GM12878 (cell line): ENCODE data around the gene CDKN1B. TPM values are rescaled to one million over a fixed set of nuclear protein-coding genes. Genes with fewer than 3 reads are reported as not detected.
A peak's percentile ranks its signal among the peaks of the same experiment; 100 is the strongest.

Experiments used
- FOS ChIP-seq: IDR thresholded peaks from 3 replicates; pipeline ENCODE4 v1.6.1; 2011; ENCODE audit warnings: borderline replicate concordance; ENCODE audit not compliant: insufficient read length; ENCODE audit errors: extremely low read depth
- RFX5 ChIP-seq: IDR thresholded peaks from 2 replicates; pipeline ENCODE4 v1.6.1; 2011; ENCODE audit warnings: low read depth, low read length, improper control_type of control experiment
- SMAD5 ChIP-seq: IDR thresholded peaks from 2 replicates; pipeline ENCODE4 v1.6.1; 2016; ENCODE audit warnings: antibody characterized with exemption, low read depth
- STAT1 ChIP-seq: fragments of 450-650 bp; conservative IDR thresholded peaks from 2 replicates; pipeline ENCODE4 v1.6.1; 2014; ENCODE audit warnings: antibody characterized with exemption, mild to moderate bottlenecking
- TCF3 ChIP-seq: IDR thresholded peaks from 2 replicates; pipeline ENCODE4 v1.6.1; 2012; ENCODE audit warnings: low read depth, mild to moderate bottlenecking, low read length, borderline replicate concordance; ENCODE audit not compliant: insufficient read depth
- polyA plus RNA-seq, 11 experiments: library from polyadenylated mRNA; depleted of rRNA in 4 of 11; unstranded in 6 of 11; stranded (reverse) in 5 of 11; fragments of >200 nt; fragmentation: Nextera tagmentation in 4 of 11; fragmentation: Illumina TruSeq in 1 of 11; extraction: Ambion mirVana in 4 of 11; extraction: Trizol in 1 of 11; gene quantifications; 1 replicate in 1 of 11; 2 replicates in 10 of 11; pipeline versions ENCODE4 v1.2.1 to v1.2.3, GENCODE V29; 2011 to 2016; ENCODE audit warnings: inconsistent platforms in 2 of 11, missing spikeins in 2 of 11, low read depth in 1 of 11
- total RNA-seq, 4 experiments: library from RNA; depleted of rRNA in 3 of 4; stranded (reverse); fragments of >200 nt in 3 of 4; fragmentation: Illumina TruSeq in 1 of 4; extraction: Trizol in 1 of 4; gene quantifications; 2 replicates each; pipeline versions ENCODE4 v1.2.1 to v1.2.3, GENCODE V29; 2013 to 2021
- TF ChIP-seq, protein P1 (sequence below): fragments of 450-650 bp; conservative IDR thresholded peaks from 2 replicates; pipeline ENCODE4 v1.6.1; 2017; ENCODE audit warnings: mild to moderate bottlenecking, moderate library complexity
- TF ChIP-seq, protein P2 (sequence below): IDR thresholded peaks from 2 replicates; pipeline ENCODE4 v1.6.1; 2012; ENCODE audit warnings: low read depth, low read length, improper control_type of control experiment
- TF ChIP-seq, protein P3 (sequence below): IDR thresholded peaks from 2 replicates; pipeline ENCODE4 v1.6.1; 2011; ENCODE audit warnings: borderline replicate concordance, low read depth, mild to moderate bottlenecking, moderate library complexity, mixed read lengths, low read length; ENCODE audit not compliant: insufficient read depth; ENCODE audit errors: extremely low read length
- TF ChIP-seq, protein P4 (sequence below): fragments of 450-650 bp; IDR thresholded peaks from 2 replicates; pipeline ENCODE4 v1.6.1; 2018; ENCODE audit warnings: mild to moderate bottlenecking, low read depth, moderate library complexity; ENCODE audit not compliant: partially characterized antibody
- TF ChIP-seq, protein P5 (sequence below): IDR thresholded peaks from 2 replicates; pipeline ENCODE4 v1.6.1; 2011; ENCODE audit warnings: low read depth, mild to moderate bottlenecking, low read length, moderate library complexity, borderline replicate concordance; ENCODE audit errors: extremely low read depth

Gene CDKN1B
- total and polyA plus RNA-seq, 10 of the 15 experiments (the other 5 are each of a cell fraction or from before 2014, with no cell fraction given): 4.2 to 39.1 (median 23.1) TPM

DNA sequence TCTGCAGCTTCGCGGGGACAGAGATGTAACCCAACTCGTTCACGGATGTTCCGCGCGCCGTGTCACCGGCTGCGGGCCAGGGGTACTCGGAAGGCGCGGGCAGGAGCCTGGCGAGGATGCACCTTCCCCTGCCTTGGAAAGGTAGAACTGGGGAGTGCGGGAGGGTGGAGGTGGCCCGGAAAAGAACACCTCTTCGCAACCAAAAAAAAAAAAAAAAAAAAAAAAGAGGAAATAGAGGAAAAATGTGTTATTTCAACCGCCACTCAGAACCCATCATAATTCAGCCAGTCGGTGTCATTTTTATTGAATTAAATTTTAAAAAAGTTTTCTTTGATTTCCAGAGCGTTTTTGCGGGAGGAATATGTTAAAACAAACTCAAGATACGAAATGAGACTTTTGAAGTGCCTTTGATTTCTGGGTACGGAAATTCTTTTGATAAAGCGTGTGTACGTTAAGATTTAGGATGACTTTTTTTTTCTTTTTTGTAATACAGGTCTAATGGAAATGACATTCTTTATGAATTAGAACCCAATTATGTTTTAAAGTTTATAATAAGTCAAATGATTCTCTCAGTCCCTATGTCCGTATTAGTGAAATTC, 8.9 kb downstream of the CDKN1B start (continued):
- TF ChIP-seq, protein P1, sequence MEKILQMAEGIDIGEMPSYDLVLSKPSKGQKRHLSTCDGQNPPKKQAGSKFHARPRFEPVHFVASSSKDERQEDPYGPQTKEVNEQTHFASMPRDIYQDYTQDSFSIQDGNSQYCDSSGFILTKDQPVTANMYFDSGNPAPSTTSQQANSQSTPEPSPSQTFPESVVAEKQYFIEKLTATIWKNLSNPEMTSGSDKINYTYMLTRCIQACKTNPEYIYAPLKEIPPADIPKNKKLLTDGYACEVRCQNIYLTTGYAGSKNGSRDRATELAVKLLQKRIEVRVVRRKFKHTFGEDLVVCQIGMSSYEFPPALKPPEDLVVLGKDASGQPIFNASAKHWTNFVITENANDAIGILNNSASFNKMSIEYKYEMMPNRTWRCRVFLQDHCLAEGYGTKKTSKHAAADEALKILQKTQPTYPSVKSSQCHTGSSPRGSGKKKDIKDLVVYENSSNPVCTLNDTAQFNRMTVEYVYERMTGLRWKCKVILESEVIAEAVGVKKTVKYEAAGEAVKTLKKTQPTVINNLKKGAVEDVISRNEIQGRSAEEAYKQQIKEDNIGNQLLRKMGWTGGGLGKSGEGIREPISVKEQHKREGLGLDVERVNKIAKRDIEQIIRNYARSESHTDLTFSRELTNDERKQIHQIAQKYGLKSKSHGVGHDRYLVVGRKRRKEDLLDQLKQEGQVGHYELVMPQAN: peak; percentile 56; the same call in 1 of the 2 replicates
- TF ChIP-seq, protein P2, sequence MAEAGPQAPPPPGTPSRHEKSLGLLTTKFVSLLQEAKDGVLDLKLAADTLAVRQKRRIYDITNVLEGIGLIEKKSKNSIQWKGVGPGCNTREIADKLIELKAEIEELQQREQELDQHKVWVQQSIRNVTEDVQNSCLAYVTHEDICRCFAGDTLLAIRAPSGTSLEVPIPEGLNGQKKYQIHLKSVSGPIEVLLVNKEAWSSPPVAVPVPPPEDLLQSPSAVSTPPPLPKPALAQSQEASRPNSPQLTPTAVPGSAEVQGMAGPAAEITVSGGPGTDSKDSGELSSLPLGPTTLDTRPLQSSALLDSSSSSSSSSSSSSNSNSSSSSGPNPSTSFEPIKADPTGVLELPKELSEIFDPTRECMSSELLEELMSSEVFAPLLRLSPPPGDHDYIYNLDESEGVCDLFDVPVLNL: no peak
- TF ChIP-seq, protein P3, sequence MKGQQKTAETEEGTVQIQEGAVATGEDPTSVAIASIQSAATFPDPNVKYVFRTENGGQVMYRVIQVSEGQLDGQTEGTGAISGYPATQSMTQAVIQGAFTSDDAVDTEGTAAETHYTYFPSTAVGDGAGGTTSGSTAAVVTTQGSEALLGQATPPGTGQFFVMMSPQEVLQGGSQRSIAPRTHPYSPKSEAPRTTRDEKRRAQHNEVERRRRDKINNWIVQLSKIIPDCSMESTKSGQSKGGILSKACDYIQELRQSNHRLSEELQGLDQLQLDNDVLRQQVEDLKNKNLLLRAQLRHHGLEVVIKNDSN: no peak
- no peak for TF ChIP-seq RFX5
- TF ChIP-seq SMAD5: no peak
- TF ChIP-seq, protein P4, sequence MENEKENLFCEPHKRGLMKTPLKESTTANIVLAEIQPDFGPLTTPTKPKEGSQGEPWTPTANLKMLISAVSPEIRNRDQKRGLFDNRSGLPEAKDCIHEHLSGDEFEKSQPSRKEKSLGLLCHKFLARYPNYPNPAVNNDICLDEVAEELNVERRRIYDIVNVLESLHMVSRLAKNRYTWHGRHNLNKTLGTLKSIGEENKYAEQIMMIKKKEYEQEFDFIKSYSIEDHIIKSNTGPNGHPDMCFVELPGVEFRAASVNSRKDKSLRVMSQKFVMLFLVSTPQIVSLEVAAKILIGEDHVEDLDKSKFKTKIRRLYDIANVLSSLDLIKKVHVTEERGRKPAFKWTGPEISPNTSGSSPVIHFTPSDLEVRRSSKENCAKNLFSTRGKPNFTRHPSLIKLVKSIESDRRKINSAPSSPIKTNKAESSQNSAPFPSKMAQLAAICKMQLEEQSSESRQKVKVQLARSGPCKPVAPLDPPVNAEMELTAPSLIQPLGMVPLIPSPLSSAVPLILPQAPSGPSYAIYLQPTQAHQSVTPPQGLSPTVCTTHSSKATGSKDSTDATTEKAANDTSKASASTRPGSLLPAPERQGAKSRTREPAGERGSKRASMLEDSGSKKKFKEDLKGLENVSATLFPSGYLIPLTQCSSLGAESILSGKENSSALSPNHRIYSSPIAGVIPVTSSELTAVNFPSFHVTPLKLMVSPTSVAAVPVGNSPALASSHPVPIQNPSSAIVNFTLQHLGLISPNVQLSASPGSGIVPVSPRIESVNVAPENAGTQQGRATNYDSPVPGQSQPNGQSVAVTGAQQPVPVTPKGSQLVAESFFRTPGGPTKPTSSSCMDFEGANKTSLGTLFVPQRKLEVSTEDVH: no peak
- no peak for TF ChIP-seq STAT1
- TF ChIP-seq FOS: no peak
- TF ChIP-seq, protein P5, sequence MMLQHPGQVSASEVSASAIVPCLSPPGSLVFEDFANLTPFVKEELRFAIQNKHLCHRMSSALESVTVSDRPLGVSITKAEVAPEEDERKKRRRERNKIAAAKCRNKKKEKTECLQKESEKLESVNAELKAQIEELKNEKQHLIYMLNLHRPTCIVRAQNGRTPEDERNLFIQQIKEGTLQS: no peak
- no peak for TF ChIP-seq TCF3
- TF ChIP-seq, all 136 proteins: peak for 21
